ENCODE data around the gene LRRC1.

The LRRC1 gene

GRCh38 chr6:53939830-53940229 lies 145.0 kb downstream of the LRRC1 start:
- no peak overlapping the region for H3K4me3 ChIP-seq
- no peak overlapping the region for H3K27ac ChIP-seq
- no peaks in the 10 kb centered on the region for H3K9me3 ChIP-seq (ENCODE audit: low read depth, low read length)
- H3K36me3 ChIP-seq (ENCODE audit: insufficient read depth, low read length) = no peaks in the 10 kb centered on the region
- no peak overlapping the region for H3K9ac ChIP-seq (ENCODE audit: insufficient read length)
- TF ChIP-seq FOXP2 (optimal IDR thresholded peaks at IDR 0.05; ENCODE audit: control extremely low read depth, extremely low read length, insufficient read depth) = no peak
- no peak for TF ChIP-seq EZH2 (IDR thresholded peaks at IDR 0.05)
- TF ChIP-seq POLR2AphosphoS5 (IDR thresholded peaks at IDR 0.05; ENCODE audit: borderline replicate concordance, low read depth, low read length) = no peak
- DNase-seq (ENCODE audit: low read depth, low spot score) = no peak

GRCh38 chr6:53943395-53943794 lies 148.6 kb downstream of the LRRC1 start:
- no peak for TF ChIP-seq EZH2 (IDR thresholded peaks at IDR 0.05)
- no peak for TF ChIP-seq POLR2AphosphoS5 (IDR thresholded peaks at IDR 0.05; ENCODE audit: borderline replicate concordance, low read depth, low read length)
- TF ChIP-seq FOXP2 (optimal IDR thresholded peaks at IDR 0.05; ENCODE audit: control extremely low read depth, extremely low read length, insufficient read depth) = no peak
- no peak overlapping the region for H3K27ac ChIP-seq

GRCh38 chr6:53944091-53944490 lies 149.3 kb downstream of the LRRC1 start:
- H3K36me3 ChIP-seq (ENCODE audit: insufficient read depth, low read length) = no peaks in the 10 kb centered on the region
- H3K9me3 ChIP-seq (ENCODE audit: low read depth, low read length) = 0 out of 2 replicates have a peak, but pooled peaks cover 4% of the 10 kb centered on the region
- no peak overlapping the region for H3K27ac ChIP-seq
- no peak for DNase-seq (ENCODE audit: low read depth, low spot score)
- H3K4me3 ChIP-seq = no peak overlapping the region
- H3K9ac ChIP-seq (ENCODE audit: insufficient read length) = no peak overlapping the region
- TF ChIP-seq POLR2AphosphoS5 (IDR thresholded peaks at IDR 0.05; ENCODE audit: borderline replicate concordance, low read depth, low read length) = no peak
- no peak for TF ChIP-seq EZH2 (IDR thresholded peaks at IDR 0.05)
- TF ChIP-seq FOXP2 (optimal IDR thresholded peaks at IDR 0.05; ENCODE audit: control extremely low read depth, extremely low read length, insufficient read depth) = no peak

More at GRCh38 chr6:53943395-53943794, 148.6 kb downstream of the LRRC1 start:
- DNase-seq (ENCODE audit: low read depth, low spot score) = no peak
- no peaks in the 10 kb centered on the region for H3K36me3 ChIP-seq (ENCODE audit: insufficient read depth, low read length)
- H3K4me3 ChIP-seq = no peak overlapping the region
- H3K9ac ChIP-seq (ENCODE audit: insufficient read length) = no peak overlapping the region
- 0 out of 2 replicates have a peak, but pooled peaks cover 4% of the 10 kb centered on the region for H3K9me3 ChIP-seq (ENCODE audit: low read depth, low read length)

GRCh38 chr6:53944543-53944942 lies 149.7 kb downstream of the LRRC1 start:
- TF ChIP-seq FOXP2 (optimal IDR thresholded peaks at IDR 0.05; ENCODE audit: control extremely low read depth, extremely low read length, insufficient read depth) (no peak), EZH2 (IDR thresholded peaks at IDR 0.05) (no peak), POLR2AphosphoS5 (IDR thresholded peaks at IDR 0.05; ENCODE audit: borderline replicate concordance, low read depth, low read length) (no peak)
- no peak overlapping the region for H3K9ac ChIP-seq (ENCODE audit: insufficient read length)
- 0 out of 2 replicates have a peak, but pooled peaks cover 4% of the 10 kb centered on the region for H3K9me3 ChIP-seq (ENCODE audit: low read depth, low read length)
- no peak for DNase-seq (ENCODE audit: low read depth, low spot score)
- H3K27ac ChIP-seq = no peak overlapping the region
- no peak overlapping the region for H3K4me3 ChIP-seq
- H3K36me3 ChIP-seq (ENCODE audit: insufficient read depth, low read length) = no peaks in the 10 kb centered on the region

GRCh38 chr6:53945765-53946407 lies 151.1 kb downstream of the LRRC1 start:
- Histone ChIP-seq H3K4me3 (no peak overlapping the region), H3K36me3 (ENCODE audit: insufficient read depth, low read length) (no peaks in the 10 kb centered on the region), H3K27ac (no peak overlapping the region), H3K9me3 (ENCODE audit: low read depth, low read length) (peaks cover 4% of the 10 kb centered on the region; the same call in 1 of the 2 replicates), H3K9ac (ENCODE audit: insufficient read length) (no peak overlapping the region)
- DNase-seq (ENCODE audit: low read depth, low spot score) = no peak
- TF ChIP-seq POLR2AphosphoS5 (IDR thresholded peaks at IDR 0.05; ENCODE audit: borderline replicate concordance, low read depth, low read length) = no peak
- no peak for TF ChIP-seq FOXP2 (optimal IDR thresholded peaks at IDR 0.05; ENCODE audit: control extremely low read depth, extremely low read length, insufficient read depth)
- TF ChIP-seq EZH2 (IDR thresholded peaks at IDR 0.05) = no peak

GRCh38 chr6:53947780-53948179 lies 153.0 kb downstream of the LRRC1 start:
- DNase-seq (ENCODE audit: low read depth, low spot score) = no peak
- Histone ChIP-seq H3K36me3 (ENCODE audit: insufficient read depth, low read length) (no peaks in the 10 kb centered on the region), H3K9ac (ENCODE audit: insufficient read length) (no peak overlapping the region), H3K4me3 (no peak overlapping the region), H3K9me3 (ENCODE audit: low read depth, low read length) (peaks cover 4% of the 10 kb centered on the region; the same call in 1 of the 2 replicates), H3K27ac (no peak overlapping the region)
- TF ChIP-seq FOXP2 (optimal IDR thresholded peaks at IDR 0.05; ENCODE audit: control extremely low read depth, extremely low read length, insufficient read depth) (no peak), EZH2 (IDR thresholded peaks at IDR 0.05) (no peak), POLR2AphosphoS5 (IDR thresholded peaks at IDR 0.05; ENCODE audit: borderline replicate concordance, low read depth, low read length) (no peak)

GRCh38 chr6:53951383-53951782 lies 156.6 kb downstream of the LRRC1 start:
- no peak for DNase-seq (ENCODE audit: low read depth, low spot score)
- no peak for TF ChIP-seq EZH2 (IDR thresholded peaks at IDR 0.05)
- no peak for TF ChIP-seq FOXP2 (optimal IDR thresholded peaks at IDR 0.05; ENCODE audit: control extremely low read depth, extremely low read length, insufficient read depth)
- Histone ChIP-seq H3K9ac (ENCODE audit: insufficient read length) (no peak overlapping the region), H3K4me3 (no peak overlapping the region), H3K9me3 (ENCODE audit: low read depth, low read length) (peaks cover 4% of the 10 kb centered on the region; the same call in 1 of the 2 replicates), H3K36me3 (ENCODE audit: insufficient read depth, low read length) (no peaks in the 10 kb centered on the region), H3K27ac (no peak overlapping the region)

- DNase-seq (ENCODE audit: low read depth, low spot score) = no peak
- Histone ChIP-seq H3K9me3 (ENCODE audit: low read depth, low read length) (no peaks in the 10 kb centered on the region; the same call in 1 of the 2 replicates), H3K27ac (no peak overlapping the region), H3K9ac (ENCODE audit: insufficient read length) (no peak overlapping the region), H3K36me3 (ENCODE audit: insufficient read depth, low read length) (no peaks in the 10 kb centered on the region), H3K4me3 (no peak overlapping the region)
- TF ChIP-seq POLR2AphosphoS5 (IDR thresholded peaks at IDR 0.05; ENCODE audit: borderline replicate concordance, low read depth, low read length) = no peak
- TF ChIP-seq EZH2 (IDR thresholded peaks at IDR 0.05) = no peak
- no peak for TF ChIP-seq FOXP2 (optimal IDR thresholded peaks at IDR 0.05; ENCODE audit: control extremely low read depth, extremely low read length, insufficient read depth)
Measured at GRCh38 chr6:53956068-53956711, 161.4 kb downstream of the LRRC1 start.

Data from SK-N-MC (cell line).